ENCODE data around the gene ITPA.

ITPA gene

DNA sequence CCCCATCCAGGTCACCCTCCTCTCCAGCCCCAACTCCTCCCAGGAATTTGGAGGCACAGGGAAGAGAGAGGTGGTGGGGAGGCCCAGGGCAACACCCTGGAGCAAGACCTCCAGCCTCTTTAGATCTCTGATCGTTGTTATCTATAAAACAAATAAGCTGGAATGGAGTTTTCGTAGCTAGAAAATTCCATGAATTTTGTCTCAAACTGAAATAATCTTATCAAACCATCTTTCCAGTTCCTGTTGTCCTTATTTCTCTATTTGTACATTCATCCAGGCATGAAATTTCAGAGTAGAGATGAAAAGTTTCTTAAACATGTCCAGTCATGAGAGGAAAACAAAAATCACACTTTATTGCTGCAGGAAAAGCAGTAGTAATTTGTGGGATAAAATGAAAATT lies 35.9 kb downstream of the ITPA start:
- FAIRE-seq (no peak), DNase-seq (ENCODE audit: insufficient read length, low spot score) (no peak)
- no peak for TF ChIP-seq CTCF (IDR thresholded peaks at IDR 0.05; ENCODE audit: insufficient read depth, missing control alignments)

GRCh38 chr20:3245711-3246110 lies 36.4 kb downstream of the ITPA start:
- FAIRE-seq (no peak), DNase-seq (ENCODE audit: insufficient read length, low spot score) (no peak)
- TF ChIP-seq CTCF (IDR thresholded peaks at IDR 0.05; ENCODE audit: insufficient read depth, missing control alignments): no peak

DNA sequence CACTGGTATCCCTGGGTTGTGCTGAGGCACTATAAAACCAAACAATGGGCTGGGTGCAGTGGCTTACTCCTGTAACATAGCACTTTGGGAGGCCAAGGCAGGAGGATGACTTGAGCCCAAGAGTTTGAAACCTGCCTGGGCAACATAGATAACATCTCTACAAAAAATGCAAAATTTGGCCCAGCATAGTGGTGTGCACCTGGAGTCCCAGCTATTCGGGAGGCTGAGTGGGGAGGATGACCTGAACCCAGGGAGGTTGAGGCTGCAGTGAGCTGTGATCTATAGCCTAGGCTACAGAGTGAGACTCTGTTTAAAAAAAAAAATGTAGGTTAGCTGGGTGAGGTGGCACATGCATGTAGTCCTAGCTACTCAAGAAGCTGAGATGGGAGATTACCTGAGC lies 37.4 kb downstream of the ITPA start:
- no peak for DNase-seq (ENCODE audit: insufficient read length, low spot score)
- FAIRE-seq: no peak
- TF ChIP-seq CTCF (IDR thresholded peaks at IDR 0.05; ENCODE audit: insufficient read depth, missing control alignments): no peak

- TF ChIP-seq CTCF (IDR thresholded peaks at IDR 0.05; ENCODE audit: insufficient read depth, missing control alignments): no peak
- FAIRE-seq (no peak), DNase-seq (ENCODE audit: insufficient read length, low spot score) (no peak)
Observed at GRCh38 chr20:3247638-3248037, 38.3 kb downstream of the ITPA start.

DNA sequence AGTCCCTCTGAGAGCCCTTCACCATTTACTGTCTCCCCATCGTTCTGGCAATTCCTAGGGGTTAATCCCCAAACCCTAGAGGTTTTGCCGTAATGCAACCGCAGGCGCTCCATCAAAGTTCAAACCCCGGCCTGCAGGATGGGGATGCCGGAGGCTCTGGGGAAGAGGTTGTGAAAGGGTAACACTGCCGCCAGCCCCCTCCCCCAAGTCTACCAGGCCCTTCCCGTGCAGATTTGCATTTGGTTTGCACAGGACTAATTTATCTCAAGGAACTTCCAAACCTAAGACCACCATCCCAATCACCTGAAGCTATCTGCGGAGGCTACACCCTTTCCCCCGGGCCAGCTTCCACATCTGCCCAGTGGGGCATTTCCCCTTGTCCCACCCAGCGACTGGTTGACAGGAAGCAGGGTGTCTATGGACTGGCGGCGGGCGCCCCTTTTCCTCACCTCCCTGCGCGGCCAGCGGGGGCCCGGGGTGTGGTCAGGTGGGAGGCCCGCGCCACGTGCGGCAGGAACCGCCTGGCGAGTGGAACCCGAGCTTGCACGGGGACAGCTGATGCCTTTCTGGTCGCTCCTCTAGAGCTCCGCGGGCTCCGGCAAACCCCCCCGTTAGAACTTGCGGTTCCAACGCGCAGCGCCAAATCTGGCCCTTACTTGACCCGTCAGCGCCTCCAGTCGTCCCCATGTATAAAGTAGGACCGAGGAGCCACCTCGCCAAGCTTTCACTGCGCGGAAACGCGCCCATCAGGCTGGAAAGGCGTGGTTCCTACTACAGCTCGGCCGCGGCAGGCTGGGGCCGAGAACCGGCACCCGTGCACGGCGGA lies 39.1 kb downstream of the ITPA start:
- TF ChIP-seq CTCF (IDR thresholded peaks at IDR 0.05; ENCODE audit: insufficient read depth, missing control alignments): no peak
- DNase-seq (ENCODE audit: insufficient read length, low spot score) (no peak), FAIRE-seq (no peak)

DNA sequence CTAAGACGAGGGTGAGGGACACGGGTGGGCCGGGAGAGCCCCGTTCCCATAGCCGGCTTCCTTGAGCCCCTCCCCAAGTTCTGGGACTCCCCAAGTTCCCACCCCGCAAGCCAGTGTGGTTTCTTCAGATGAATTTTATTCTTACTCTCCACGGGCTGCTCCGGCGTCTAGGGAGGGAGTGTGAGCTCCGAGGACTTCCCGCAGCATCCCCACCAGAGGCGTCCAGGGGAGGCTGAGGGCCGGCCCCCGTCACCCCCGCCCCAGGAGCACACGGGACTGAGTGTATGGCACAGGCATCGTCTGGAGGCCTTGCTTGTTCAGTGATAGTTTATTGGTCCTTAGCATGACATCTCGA lies 39.7 kb downstream of the ITPA start:
- no peak for DNase-seq (ENCODE audit: insufficient read length, low spot score)
- TF ChIP-seq CTCF (IDR thresholded peaks at IDR 0.05; ENCODE audit: insufficient read depth, missing control alignments): no peak
- no peak for FAIRE-seq

DNA sequence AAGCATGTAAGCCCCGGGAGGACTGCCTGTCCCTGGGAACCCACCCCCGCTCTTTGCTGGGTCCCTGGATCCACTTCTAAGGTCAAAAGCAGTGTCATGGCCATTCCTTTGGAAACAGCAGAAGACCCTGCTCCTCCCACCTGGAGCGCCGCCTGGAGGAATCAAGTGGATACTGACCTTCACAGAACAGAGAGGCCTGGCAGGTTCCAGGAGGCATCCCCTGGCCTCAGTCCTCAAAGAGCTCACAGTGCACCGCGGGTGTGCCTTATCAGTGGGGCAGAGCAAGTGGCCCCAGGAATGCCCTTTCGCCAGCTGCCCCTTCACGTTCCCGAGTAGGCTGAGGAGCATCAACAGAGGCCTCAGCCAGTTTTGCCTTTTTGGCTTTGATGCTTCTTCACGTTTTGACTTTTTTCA lies 40.8 kb downstream of the ITPA start:
- no peak for DNase-seq (ENCODE audit: insufficient read length, low spot score)
- TF ChIP-seq CTCF (IDR thresholded peaks at IDR 0.05; ENCODE audit: insufficient read depth, missing control alignments): peak; percentile 41
- no peak for FAIRE-seq
